Measurements from ENCODE around the gene HIF1A.

The HIF1A gene

DNA sequence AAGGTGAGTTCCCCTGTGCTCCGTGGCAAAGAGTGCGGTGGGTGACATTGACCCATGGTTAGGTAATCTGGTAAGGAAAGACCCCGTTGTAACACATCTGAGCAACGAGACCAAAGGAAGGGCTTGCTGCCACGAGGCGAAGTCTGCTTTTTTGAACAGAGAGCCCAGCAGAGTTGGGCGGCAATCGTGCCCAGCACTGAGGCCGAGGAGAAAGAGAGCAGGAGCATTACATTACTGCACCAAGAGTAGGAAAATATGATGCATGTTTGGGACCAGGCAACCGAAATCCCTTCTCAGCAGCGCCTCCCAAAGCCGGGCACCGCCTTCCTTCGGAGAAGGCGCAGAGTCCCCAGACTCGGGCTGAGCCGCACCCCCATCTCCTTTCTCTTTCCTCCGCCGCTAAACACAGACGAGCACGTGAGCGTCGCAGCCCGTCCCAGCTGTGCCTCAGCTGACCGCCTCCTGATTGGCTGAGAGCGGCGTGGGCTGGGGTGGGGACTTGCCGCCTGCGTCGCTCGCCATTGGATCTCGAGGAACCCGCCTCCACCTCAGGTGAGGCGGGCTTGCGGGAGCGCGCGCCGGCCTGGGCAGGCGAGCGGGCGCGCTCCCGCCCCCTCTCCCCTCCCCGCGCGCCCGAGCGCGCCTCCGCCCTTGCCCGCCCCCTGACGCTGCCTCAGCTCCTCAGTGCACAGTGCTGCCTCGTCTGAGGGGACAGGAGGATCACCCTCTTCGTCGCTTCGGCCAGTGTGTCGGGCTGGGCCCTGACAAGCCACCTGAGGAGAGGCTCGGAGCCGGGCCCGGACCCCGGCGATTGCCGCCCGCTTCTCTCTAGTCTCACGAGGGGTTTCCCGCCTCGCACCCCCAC is at the start of gene HIF1A:
Gene HIF1A, plus strand, starts transcription at position 684 of the 865 bp plus-strand sequence. CDS start 292 bp downstream, outside the sequence.
- H3K4me3 ChIP-seq (ENCODE audit: low read length), result peak within 1 kb of the TSS; percentile 96
- DNase-seq (ENCODE audit: low read depth), result peak; percentile 97
- TF ChIP-seq, protein P1, sequence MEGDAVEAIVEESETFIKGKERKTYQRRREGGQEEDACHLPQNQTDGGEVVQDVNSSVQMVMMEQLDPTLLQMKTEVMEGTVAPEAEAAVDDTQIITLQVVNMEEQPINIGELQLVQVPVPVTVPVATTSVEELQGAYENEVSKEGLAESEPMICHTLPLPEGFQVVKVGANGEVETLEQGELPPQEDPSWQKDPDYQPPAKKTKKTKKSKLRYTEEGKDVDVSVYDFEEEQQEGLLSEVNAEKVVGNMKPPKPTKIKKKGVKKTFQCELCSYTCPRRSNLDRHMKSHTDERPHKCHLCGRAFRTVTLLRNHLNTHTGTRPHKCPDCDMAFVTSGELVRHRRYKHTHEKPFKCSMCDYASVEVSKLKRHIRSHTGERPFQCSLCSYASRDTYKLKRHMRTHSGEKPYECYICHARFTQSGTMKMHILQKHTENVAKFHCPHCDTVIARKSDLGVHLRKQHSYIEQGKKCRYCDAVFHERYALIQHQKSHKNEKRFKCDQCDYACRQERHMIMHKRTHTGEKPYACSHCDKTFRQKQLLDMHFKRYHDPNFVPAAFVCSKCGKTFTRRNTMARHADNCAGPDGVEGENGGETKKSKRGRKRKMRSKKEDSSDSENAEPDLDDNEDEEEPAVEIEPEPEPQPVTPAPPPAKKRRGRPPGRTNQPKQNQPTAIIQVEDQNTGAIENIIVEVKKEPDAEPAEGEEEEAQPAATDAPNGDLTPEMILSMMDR (conservative IDR thresholded peaks at IDR 0.05; ENCODE audit: low read depth, low read length), result peak; percentile 25

DNA sequence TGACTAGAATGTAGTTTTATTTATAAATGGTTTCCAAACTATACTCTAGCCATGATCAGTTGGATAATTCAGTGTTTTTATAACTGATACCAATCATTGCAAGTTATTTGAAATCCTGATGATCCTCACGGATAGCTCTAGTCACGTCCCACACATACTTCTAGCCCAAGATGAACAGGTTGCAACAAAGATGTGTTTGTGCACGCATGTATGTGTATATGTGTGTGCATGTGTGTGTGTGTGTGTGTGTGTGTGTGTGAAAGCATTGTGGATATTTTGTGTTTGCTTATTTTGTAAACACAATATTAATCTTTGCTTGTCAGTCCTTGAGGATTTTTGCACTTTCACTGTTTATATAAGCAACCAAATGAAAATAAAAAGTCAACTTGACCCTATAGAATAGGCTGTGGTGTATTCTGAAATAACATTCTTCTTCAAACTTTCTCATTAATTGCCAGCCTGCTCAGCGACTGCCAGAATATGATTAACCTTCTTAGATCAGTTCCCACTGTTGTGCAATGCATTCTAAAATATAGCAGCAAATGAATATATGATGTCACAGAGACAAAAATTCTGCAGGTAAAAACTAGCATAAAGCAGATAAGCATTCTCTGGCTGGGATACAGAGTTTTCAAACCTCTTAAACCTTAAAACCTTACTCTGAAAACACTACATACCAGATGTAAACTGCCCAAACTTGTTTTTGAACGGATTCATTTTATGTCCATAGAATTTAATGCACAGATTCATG is 48.8 kb upstream of the HIF1A start:
- no peak overlapping the region for H3K4me3 ChIP-seq (ENCODE audit: low read length)
- no peak for DNase-seq (ENCODE audit: low read depth)
- TF ChIP-seq, protein P1 (conservative IDR thresholded peaks at IDR 0.05; ENCODE audit: low read depth, low read length), result no peak

DNA sequence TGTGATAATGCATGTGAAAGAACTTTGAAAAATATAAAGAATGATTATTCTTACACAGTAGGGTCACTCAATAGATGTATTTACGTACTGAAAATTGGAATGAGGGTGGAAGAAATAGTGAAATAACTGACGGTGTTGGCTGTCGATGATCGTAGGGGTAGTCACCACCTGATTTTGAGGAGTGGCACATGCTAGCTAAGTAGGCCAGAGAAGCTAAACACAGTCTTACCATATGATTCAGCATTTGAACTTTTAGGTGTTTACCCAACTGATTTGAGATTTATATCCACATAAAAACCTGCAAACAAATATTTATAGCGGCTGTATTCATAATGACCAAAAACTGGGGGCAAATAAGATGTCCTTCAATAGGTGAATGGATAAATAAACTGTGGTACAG is 47.6 kb upstream of the HIF1A start:
- H3K4me3 ChIP-seq (ENCODE audit: low read length), result no peak overlapping the region
- TF ChIP-seq, protein P1 (conservative IDR thresholded peaks at IDR 0.05; ENCODE audit: low read depth, low read length), result no peak
- no peak for DNase-seq (ENCODE audit: low read depth)

DNA sequence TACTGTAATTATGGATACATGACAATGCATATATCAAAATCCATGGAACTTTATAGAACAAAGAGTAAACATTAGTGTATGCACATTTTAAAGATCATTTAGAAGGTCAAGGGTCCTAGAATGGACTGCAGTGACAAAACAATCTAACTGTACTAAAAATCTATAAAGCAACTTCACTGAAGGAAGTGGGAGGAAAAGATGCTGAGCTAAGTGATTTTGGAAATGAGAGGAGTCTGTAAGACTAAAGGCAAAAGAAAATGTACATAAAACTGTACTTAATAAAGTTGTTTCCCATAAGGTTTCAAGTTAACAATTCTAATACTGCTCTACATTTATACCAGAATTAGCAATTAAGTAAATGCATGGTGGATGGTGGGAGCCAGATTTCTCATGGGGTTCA is 46.9 kb upstream of the HIF1A start:
- no peak overlapping the region for H3K4me3 ChIP-seq (ENCODE audit: low read length)
- TF ChIP-seq, protein P1 (conservative IDR thresholded peaks at IDR 0.05; ENCODE audit: low read depth, low read length), result no peak
- DNase-seq (ENCODE audit: low read depth), result no peak

DNA sequence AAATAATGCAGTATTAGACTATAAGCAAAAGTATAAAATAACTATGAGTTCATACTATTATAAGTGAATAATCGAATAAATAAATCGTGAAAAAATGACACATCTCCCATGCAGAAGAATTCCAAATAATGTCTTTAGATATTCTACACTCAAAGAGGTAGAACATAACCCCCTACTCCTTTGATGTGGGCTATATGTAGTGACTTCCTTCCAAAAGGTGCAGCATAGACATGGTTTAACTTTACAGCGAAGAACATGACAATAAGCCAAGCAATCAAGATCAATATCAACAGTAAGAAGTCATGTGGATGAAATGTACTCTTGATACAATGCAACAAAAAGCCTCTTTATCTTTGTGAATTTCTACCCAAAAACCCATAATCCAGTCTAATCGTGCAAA is 46.0 kb upstream of the HIF1A start:
- TF ChIP-seq, protein P1 (conservative IDR thresholded peaks at IDR 0.05; ENCODE audit: low read depth, low read length), result no peak
- no peak overlapping the region for H3K4me3 ChIP-seq (ENCODE audit: low read length)
- DNase-seq (ENCODE audit: low read depth), result no peak

DNA sequence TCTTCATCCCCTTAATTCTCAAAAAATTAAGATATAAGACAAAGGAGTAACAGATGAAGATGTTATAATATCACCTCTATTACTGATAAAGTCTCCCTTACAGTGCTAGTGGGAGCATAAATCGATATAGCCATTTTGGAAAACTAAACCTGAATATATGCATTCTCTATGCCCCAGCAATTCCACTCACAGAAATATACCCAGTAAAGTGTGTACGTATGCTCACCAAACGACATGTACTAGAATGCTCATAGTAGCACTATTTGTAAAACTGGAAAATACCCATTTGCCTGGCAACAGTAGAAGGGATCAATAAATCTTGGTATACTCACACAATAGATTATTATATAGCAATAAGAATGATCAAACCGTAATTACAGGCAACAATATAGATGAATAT is 44.0 kb upstream of the HIF1A start:
- TF ChIP-seq, protein P1 (conservative IDR thresholded peaks at IDR 0.05; ENCODE audit: low read depth, low read length), result no peak

More for the DNA sequence above, 44.0 kb upstream of the HIF1A start:
- DNase-seq (ENCODE audit: low read depth), result no peak
- no peak overlapping the region for H3K4me3 ChIP-seq (ENCODE audit: low read length)
